Upper lobe of left lung (tissue), 6 donors: ENCODE data around the gene CNPPD1. TPM values are rescaled to one million over a fixed set of nuclear protein-coding genes. Genes with fewer than 3 reads are reported as not detected.
A peak's percentile ranks its signal among the peaks of the same experiment; 100 is the strongest.
"Not testable (repeated sequence)": the region's sequence is repeated elsewhere in the genome, so short reads cannot be mapped to it uniquely, and the experiment has no call there.

Experiments used
- ATAC-seq, 2 donors: fragments of 200-7000 bp; cut with Tn5 transposase; one replicate each; pipeline ENCODE4 v1.9.1; 2022; ENCODE audit warnings: mild to moderate bottlenecking in 2 of 2, moderate library complexity in 2 of 2; ENCODE audit not compliant: low FRiP score in 2 of 2
- DNase-seq, 2 donors: peaks; one replicate each; pipeline ENCODE4 v3.0.0-alpha.2; 2019 to 2020
- H3K27ac ChIP-seq, 4 donors: fragments of 200-600 bp; sonication (generic); one replicate each; pipeline ENCODE4 v1.5.1; 2016 to 2019
- H3K27me3 ChIP-seq, 4 donors: fragments of 200-600 bp; sonication (generic); one replicate each; pipeline ENCODE4 v1.5.1; 2017 to 2019
- H3K36me3 ChIP-seq, 4 donors: fragments of 200-600 bp; sonication (generic); one replicate each; pipeline ENCODE4 v1.5.1; 2016 to 2019
- H3K4me1 ChIP-seq, 4 donors: fragments of 200-600 bp; sonication (generic); one replicate each; pipeline ENCODE4 v1.5.1; 2018 to 2019
- H3K4me3 ChIP-seq, 4 donors: fragments of 200-600 bp; sonication (generic); one replicate each; pipeline ENCODE4 v1.5.1; 2017 to 2019; ENCODE audit warnings: mild to moderate bottlenecking in 2 of 4, moderate library complexity in 1 of 4
- H3K9me3 ChIP-seq, 4 donors: fragments of 200-600 bp; sonication (generic); one replicate each; pipeline ENCODE4 v1.5.1; 2018 to 2019
- EP300 ChIP-seq, 4 donors: sonication (generic); formaldehyde crosslinking; IDR thresholded peaks; one replicate each; pipeline ENCODE4 v1.5.1; 2017; ENCODE audit warnings: antibody characterized with exemption in 4 of 4, control low read depth in 2 of 4
- POLR2A ChIP-seq, 4 donors: fragments of 450-650 bp; IDR thresholded peaks; one replicate each; pipeline ENCODE4 v1.5.1; 2016 to 2017; ENCODE audit warnings: antibody characterized with exemption in 4 of 4, mild to moderate bottlenecking in 2 of 4
- POLR2AphosphoS5 ChIP-seq, 2 donors: sonication (generic); formaldehyde crosslinking; IDR thresholded peaks; one replicate each; pipeline ENCODE4 v1.5.1; 2017; ENCODE audit warnings: antibody characterized with exemption in 2 of 2
- WGBS, 2 donors: methylation state at CpG; one replicate each; pipeline ENCODE4 v1.1.5; 2017 to 2018; 5-methylcytosine and 5-hydroxymethylcytosine counted together
- total RNA-seq, 6 donors: library from RNA; depleted of rRNA in 4 of 6; stranded (reverse); fragments of >200 nt in 4 of 6; gene quantifications; one replicate each; pipeline versions ENCODE4 v1.1.0 to v1.2.1, GENCODE V29; 2016 to 2021
- TF ChIP-seq, protein P1 (sequence below), 6 experiments: fragments of 450-650 bp in 4 of 6; fragments of 200-600 bp in 2 of 6; sonication (generic) in 2 of 6; IDR thresholded peaks; one replicate each; pipeline ENCODE4 v1.5.1; 2016 to 2019; ENCODE audit warnings: antibody characterized with exemption in 6 of 6
- donor health status: DM: no; HTN: no; CAD: no; lungs with moderate emphysema.
- donor health status: DM: no; HTN: yes; CAD: no; lungs with severe emphysema.

CNPPD1 gene
- total RNA-seq, 6 donors from 2014 or later = 42.7 to 86.8 (median 49.4) TPM

DNA sequence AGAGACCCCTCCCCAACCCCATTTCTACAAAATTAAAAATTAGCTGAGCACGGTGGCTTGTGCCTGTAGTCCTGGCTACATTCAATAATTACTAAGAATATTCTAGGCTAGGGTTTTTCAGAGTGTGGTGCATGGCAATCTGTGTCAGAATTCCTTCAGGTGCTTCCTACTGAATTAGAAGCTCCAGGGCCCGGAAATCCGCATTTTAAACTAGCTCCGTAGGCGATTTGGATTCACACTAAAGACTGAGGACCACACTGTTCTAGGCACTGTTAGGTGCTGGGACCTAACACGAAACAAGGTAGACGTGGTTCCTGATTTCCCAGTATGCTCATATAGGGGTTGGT is 29.2 kb upstream of the CNPPD1 start:
- Histone ChIP-seq H3K4me1 (peaks cover 17 to 23% (median 20%) of the 10 kb centered on the region in 4 donors), H3K9me3 (no peaks in the 10 kb centered on the region), H3K27ac (peak overlapping the region; percentile 91 to 98 (median 96)), H3K27me3 (no peaks in the 10 kb centered on the region), H3K36me3 (peaks cover 0 to 30% (median 18%) of the 10 kb centered on the region in 4 donors), H3K4me3 (peak overlapping the region in 3 of 4 donors; percentile 73 to 95 (median 80))
- DNase-seq (no peak), ATAC-seq (no peak)
- WGBS, 2 donors = 11 to 21% methylated on average over 7 of the region's 7 CpGs
- TF ChIP-seq EP300 (IDR thresholded peaks at IDR 0.05) (no peak), POLR2A (IDR thresholded peaks at IDR 0.05) (no peak)
- TF ChIP-seq, protein P1, sequence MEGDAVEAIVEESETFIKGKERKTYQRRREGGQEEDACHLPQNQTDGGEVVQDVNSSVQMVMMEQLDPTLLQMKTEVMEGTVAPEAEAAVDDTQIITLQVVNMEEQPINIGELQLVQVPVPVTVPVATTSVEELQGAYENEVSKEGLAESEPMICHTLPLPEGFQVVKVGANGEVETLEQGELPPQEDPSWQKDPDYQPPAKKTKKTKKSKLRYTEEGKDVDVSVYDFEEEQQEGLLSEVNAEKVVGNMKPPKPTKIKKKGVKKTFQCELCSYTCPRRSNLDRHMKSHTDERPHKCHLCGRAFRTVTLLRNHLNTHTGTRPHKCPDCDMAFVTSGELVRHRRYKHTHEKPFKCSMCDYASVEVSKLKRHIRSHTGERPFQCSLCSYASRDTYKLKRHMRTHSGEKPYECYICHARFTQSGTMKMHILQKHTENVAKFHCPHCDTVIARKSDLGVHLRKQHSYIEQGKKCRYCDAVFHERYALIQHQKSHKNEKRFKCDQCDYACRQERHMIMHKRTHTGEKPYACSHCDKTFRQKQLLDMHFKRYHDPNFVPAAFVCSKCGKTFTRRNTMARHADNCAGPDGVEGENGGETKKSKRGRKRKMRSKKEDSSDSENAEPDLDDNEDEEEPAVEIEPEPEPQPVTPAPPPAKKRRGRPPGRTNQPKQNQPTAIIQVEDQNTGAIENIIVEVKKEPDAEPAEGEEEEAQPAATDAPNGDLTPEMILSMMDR (IDR thresholded peaks at IDR 0.05) = no peak

DNA sequence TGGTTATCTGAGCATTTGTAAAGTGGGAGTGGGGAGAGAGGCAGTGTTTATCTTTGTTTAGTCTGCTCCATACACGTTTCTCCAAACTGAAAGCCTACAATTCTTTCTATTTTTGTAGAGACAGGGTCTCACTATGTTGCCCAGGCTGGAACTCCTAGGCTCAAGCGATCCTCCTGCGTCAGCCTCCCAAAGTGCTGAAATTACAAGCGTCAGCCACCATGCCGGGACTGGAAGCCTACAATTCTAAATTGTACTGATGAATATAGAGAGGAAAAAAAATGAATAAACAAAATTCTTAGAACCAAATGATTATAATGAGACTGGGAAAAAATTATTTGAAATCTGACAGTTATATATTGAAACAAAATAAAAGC is 28.4 kb upstream of the CNPPD1 start:
- H3K27me3 ChIP-seq = no peaks in the 10 kb centered on the region

DNA sequence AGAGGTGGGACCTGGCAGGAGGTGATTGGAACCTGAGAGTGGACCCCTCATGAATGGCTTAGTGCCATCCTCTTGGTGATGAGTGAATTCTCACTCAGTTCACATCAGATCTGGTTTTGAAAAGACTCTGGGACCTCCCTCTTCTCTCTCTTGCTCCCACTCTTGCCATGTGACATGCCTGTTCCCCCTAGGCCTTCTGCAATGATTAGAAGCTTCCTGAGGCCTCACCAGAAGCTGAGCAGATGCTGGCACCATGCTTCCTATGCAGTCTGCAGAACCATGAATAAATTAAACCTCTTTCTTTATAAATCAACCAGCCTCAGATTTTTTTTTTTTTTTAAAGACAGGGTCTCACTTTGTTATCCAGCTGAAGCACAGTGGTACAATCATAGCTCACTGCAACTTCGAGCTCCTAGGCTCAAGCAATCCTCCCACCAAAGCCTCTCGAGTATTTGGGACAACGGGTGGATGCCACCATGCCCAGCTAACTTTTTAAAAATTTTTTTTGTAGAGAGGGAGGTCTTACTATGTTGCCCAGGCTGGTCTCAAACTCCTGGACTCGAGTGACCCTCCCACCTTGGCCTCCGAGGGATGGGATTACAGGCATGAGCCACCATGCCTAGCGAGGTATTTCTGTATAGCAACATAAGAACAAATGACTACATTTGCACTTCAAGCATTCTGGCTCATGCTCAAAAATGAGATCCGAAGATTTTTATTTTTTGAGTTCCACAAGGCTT is 27.9 kb upstream of the CNPPD1 start:
- H3K4me3 ChIP-seq = no peak overlapping the region
- no peaks in the 10 kb centered on the region for H3K9me3 ChIP-seq
- WGBS, 2 donors = 93 to 94% methylated on average over 7 of the region's 7 CpGs
- DNase-seq = no peak
- H3K27ac ChIP-seq = no peak overlapping the region
- no peak for TF ChIP-seq POLR2AphosphoS5 (IDR thresholded peaks at IDR 0.05)
- TF ChIP-seq POLR2A (IDR thresholded peaks at IDR 0.05) = no peak
- TF ChIP-seq EP300 (IDR thresholded peaks at IDR 0.05) = no peak
- TF ChIP-seq, protein P1 (IDR thresholded peaks at IDR 0.05) = no peak
- H3K36me3 ChIP-seq = peaks cover 0 to 17% (median 13%) of the 10 kb centered on the region in 4 donors
- H3K27me3 ChIP-seq = no peaks in the 10 kb centered on the region
- ATAC-seq = no peak
- H3K4me1 ChIP-seq = peaks cover 17 to 23% (median 20%) of the 10 kb centered on the region in 4 donors

More for the DNA sequence above, 28.4 kb upstream of the CNPPD1 start:
- no peak for DNase-seq
- Histone ChIP-seq H3K36me3 (peaks cover 0 to 23% (median 14%) of the 10 kb centered on the region in 4 donors), H3K27ac (no peak overlapping the region), H3K4me3 (no peak overlapping the region), H3K9me3 (no peaks in the 10 kb centered on the region), H3K4me1 (peaks cover 17 to 23% (median 20%) of the 10 kb centered on the region in 4 donors)
- TF ChIP-seq EP300 (IDR thresholded peaks at IDR 0.05) (no peak), POLR2A (IDR thresholded peaks at IDR 0.05) (no peak), POLR2AphosphoS5 (IDR thresholded peaks at IDR 0.05) (no peak)
- TF ChIP-seq, protein P1 (IDR thresholded peaks at IDR 0.05) = no peak
- WGBS, 2 donors = 84 to 87% methylated on average over 5 of the region's 5 CpGs
- no peak for ATAC-seq

DNA sequence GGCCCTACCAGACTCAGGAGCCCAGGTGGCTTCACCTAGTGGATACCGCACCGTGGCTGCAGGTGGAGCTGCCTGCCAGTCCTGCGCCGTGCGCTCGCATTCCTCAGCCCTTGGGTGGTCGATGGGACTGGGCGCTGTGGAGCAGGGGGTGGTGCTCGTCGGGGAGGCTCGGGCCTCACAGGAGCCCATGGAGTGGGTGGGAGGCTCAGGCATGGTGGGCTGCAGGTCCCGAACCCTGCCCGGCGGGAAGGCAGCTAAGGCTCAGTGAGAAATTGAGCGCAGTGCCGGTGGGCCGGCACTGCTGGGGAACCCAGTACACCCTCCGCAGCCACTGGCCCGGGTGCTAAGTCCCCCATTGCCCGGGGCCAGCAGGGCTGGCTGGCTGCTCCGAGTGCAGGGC is 24.6 kb upstream of the CNPPD1 start:
- H3K27ac ChIP-seq, ATAC-seq, H3K36me3 ChIP-seq, H3K4me1 ChIP-seq, H3K27me3 ChIP-seq, H3K4me3 ChIP-seq, H3K9me3 ChIP-seq: not testable (repeated sequence)
- 87 to 88% methylated on average over 4 to 17 of the region's 21 CpGs for WGBS, 2 donors
- DNase-seq = peak in 1 of 2 donors; percentile 63

DNA sequence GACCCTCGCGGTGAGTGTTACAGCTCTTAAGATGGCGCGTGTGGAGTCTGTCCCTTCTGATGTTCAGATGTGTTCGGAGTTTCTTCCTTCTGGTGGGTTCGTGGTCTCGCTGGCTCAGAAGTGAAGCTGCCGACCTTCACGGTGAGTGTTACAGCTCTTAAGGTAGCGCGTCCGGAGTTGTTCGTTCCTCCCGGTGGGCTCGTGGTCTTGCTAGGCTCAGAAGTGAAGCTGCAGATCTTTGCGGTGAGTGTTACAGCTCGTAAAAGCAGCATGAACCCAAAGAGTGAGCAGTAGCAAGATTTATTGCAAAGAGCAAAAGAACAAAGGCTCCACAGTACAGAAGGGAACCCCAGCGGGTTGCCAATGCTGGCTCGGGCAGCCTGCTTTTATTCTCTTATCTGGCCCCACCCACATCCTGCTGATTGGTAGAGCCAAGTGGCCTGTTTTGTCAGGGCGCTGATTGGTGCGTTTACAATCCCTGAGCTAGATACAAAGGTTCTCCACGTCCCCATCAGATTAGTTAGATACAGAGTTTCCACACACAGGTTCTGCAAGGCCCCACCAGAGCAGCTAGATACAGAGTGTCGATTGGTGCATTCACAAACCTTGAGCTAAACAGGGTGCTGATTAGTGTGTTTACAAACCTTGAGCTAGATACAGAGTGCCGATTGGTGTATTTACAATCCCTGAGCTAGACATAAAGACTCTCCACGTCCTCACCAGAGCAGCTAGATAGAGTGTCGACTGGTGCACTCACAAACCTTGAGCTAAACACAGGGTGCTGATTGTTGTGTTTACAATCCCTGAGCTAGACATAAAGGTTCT is 24.0 kb upstream of the CNPPD1 start:
- H3K4me1 ChIP-seq, H3K4me3 ChIP-seq, H3K27me3 ChIP-seq, DNase-seq, ATAC-seq, H3K27ac ChIP-seq, H3K36me3 ChIP-seq, H3K9me3 ChIP-seq: not testable (repeated sequence)
- whole genome bisulfite sequencing, 2 donors = 87 to 91% methylated on average over 22 to 26 of the region's 26 CpGs
